Lower leg skin (tissue), 3 donors: ENCODE measurements around the gene TMEM187.

ENCODE experiments used
- CTCF ChIP-seq, 3 donors: fragments of 450-650 bp; IDR thresholded peaks; one replicate each; pipeline ENCODE4 v1.5.1; 2016; ENCODE audit warnings: antibody characterized with exemption in 3 of 3, mild to moderate bottlenecking in 3 of 3, moderate library complexity in 2 of 3
- POLR2A ChIP-seq, 2 donors: fragments of 450-650 bp; IDR thresholded peaks; one replicate each; pipeline ENCODE4 v1.6.1; 2016 to 2017; ENCODE audit warnings: antibody characterized with exemption in 2 of 2, mild to moderate bottlenecking in 1 of 2, moderate library complexity in 1 of 2

- no peak for TF ChIP-seq POLR2A (IDR thresholded peaks at IDR 0.05)
- TF ChIP-seq CTCF (IDR thresholded peaks at IDR 0.05): no peak
These were observed 38.8 kb upstream of the TMEM187 start for GRCh38 chrX:153933748-153934147.
